HG03039 (cell line): Measurements from ENCODE around the gene ARHGEF10L.

Experiments
- ATAC-seq: cut with Tn5 transposase; IDR thresholded peaks from one replicate; pipeline ENCODE4 v1.9.1; 2021; ENCODE audit warnings: mild to moderate bottlenecking, moderate library complexity; ENCODE audit not compliant: unreplicated experiment

ARHGEF10L gene

DNA sequence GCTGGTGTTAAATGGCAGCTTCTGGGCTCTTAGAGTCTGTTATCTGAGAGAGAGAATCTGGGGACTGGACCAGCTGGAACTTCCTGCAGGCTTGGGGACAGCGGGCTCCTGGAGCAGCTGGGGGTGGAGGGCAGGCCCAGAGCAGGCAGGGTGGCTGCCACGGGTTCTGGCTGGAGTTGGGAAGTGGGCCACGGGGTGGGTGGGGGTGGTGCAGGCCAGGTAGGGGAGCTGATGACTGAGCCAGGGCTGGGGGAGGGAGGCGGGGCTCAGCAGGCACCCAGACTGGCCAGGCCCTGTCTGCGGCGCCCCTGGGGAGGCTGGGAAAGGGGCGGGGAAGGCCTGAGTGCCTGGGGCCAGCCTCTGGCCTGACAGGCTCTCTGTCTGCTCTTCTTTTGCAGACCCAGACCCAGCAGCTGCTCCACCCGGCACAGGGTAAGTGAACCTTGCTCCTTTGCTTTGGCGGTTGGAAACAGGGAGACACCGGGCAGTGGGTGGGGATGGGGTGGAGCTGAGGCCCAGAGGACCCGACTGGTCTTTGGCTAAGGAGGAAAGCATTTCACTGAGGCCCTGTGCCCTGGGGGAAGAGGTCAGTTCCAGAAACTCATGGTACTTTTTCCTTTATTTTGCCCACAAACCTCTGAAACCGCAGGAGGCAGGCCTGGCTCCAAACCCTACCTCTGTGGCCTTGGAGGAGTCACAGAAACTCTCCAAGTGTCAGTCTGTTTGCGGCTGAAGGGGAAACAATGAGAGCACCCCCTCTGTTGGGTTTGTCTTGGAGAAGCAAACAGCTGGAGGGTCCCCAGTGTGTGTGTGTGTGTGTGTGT is 48.8 kb downstream of the ARHGEF10L start:
- no peak for ATAC-seq

DNA sequence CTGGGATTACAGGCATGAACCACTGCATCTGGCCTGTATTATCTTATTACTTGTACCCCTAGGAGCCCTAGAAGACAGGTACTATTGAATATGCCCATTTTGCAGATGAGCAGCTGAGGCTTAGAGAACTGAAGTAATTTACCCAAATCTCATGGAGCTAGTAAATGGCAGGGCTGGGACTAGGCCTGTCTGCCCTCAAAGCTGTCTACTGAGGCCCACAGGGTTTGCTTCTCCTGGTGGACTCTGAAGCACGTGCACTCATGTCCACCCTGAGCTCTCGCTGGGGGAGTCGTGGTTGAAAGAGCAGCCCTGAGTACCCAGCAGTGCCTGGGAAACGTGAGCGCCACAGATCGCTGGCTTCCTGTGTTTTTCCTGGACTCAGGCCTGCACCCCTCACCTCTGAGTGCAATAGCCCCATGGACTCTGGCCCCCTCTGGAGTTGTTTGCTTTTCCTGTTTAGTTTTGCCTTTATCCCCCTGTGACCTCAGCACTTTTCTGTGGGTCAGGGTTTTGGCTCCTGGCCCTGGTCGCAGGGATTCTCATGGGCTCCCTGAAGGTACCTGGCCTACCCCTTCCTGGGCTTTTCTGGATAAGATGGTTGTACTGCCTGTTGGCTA is 52.4 kb downstream of the ARHGEF10L start:
- no peak for ATAC-seq

DNA sequence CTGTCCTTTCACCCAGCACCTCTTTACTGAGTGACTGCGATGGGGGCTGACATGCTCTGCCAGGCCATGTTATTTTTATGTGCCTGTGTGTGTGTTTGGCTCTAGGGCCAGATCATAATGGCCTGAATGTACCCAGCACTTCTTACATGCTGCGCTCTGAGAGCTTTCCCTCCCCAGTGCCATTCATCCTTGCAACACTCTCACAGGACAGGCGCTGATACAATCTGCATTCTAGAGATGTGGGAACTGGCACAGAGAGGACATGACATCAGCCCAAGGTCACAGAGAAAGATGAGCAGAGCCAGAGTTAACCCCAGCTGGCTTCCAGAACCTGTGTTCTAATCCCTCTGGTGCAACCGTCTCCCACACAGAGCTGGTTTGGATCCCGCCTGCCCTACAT is 54.5 kb downstream of the ARHGEF10L start:
- ATAC-seq, result no peak

DNA sequence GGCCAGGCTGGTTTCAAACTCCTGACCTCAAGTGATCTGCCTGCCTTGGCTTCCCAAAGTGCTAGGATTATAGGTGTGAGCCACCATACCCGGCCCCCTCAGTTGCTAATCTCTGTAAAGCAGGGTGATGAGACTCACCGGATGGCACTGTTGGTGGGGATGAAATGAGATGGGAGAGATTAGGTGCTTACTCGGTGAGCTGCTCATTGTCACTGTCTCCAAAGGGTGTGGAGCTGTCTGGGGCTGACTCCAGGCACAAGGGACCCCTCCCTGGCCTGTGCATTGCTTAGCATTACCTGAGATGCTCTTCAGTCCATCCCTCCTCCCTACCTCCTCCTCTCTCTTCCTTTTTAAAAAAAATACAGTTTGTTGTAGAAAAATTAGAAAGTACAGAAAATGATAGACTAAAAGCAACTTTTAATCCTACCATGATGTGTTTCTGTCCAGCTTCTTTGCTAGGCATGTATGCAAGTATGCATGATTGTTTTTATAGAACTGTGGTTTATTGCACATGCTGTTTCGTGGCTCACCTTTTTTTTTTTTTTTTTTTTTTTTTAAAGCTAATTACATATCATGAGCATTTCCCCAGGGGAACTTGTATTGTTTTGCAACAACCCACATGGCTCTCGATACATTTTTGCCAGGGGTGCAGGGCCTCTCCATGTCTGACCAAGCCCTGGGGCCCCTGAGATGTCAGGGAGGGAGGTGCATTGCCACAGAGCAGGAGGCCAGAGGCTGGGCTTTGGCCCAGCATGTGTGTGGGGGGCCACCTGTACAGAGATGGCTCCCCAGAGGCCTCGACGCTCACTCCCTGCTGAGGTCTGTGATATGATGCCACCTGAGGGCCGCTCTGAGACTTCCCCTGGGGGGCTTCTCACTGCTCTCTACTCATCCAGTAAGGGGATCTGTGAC is 55.4 kb downstream of the ARHGEF10L start:
- ATAC-seq, result no peak

DNA sequence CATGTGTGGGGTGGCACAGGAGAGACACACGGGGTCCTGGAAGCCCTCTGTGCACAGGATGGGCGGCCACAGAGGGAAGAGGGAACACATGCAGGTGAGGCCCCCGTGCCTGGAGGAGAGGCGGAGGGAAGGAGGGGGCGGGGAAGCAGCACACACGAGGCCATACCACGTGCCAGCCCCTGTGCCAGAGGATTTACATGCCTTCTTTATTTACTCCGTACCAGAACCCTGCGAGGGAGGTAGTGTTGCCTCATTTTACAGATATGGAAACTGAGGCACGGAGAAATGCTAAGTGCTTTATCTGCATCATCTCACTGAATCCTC is 56.1 kb downstream of the ARHGEF10L start:
- ATAC-seq, result no peak

DNA sequence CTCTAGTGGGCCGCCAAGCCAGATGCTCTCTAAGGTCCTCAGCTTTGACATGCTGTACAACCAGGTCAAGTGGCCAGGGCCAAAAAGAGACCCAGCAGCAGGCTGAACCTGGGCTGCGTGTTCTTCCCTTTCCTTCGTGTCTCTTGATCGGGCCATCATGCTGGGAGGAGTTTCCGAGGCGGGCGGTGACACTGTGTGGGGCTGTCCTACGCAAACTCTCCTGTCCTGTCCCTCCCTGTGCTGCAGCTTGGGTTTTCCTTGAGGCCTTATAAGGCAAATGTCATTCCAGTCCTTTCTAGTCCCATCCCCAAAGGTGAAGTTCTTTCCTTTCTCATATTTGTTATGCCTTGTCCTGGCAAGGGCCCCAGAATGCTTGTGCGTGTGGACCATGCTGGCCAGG is 56.7 kb downstream of the ARHGEF10L start:
- no peak for ATAC-seq

DNA sequence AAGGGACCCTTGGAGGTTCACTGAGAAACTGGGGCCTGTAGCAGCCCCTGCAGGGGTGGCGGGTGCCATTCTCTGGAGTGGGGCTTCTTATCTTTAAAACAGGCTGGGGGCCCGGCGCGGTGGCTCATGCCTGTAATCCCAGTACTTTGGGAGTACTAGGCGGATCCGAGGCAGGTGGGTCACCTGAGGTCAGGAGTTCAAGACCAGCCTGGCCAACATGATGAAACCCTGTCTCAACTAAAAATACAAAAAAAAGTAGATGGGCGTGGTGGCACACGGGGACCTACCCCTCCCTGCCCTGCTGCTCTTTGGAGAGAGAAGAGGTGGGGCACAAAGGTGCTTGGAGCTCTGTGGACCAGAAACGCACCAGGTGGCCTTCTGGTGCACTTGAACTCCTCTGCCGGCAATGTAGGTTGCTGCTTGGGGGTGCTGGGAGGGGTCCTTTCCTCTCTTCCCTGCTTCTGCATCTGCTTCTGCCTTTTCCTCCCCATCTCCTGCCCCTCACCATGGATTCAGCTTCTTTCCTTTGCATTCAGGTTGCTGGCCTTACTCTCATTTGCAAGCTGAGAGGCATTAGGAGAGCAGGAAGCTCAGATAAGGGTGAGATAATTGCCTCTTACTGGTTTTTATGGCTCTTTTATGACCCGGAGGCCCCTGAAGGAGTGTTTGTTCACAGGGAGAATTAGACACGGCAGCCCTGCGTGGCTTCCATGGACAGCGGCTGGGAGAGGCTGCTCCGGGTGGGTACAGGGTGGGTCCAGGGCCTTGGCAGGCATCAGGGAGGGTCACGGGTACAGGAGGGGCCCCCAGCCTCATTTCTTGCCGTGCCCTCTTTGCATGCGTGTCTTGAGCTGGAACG is 57.4 kb downstream of the ARHGEF10L start:
- no peak for ATAC-seq

DNA sequence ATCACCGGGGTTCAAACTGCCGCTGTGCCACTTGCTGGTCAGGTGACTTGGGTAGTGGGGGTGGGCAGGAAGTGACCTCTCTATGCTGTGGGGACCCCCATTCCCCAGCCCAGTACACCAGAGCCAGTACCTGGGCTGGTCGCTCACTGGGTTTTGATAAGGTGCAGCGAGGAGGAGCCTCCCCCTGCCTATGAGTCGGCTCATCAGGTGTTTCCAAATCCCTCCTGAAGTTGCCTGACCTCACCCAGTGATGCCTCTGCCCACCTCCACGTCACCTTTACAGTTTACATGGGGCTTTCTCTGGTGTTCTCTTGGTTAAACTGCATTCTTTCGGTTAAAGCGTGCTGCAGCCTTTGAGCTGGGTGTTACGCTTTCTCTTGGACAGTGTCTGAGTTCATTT is 58.2 kb downstream of the ARHGEF10L start:
- no peak for ATAC-seq

DNA sequence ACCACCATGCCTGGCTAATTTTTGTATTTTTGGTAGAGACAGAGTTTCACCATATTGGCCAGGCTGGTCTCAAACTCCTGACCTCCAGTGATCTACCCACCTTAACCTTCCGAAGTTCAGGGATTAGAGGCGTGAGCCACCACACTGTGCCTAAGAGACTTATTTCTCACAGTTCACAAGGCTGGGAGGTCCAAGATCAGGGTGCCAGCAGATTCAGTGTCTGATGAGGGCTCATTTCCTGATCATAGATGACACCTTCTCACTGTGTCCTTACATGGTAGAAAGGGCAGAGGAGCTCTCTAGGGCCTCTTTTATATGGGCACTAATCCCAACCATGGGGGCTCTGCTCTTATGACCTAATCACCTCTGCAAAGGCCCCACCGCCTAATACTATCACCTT is 58.8 kb downstream of the ARHGEF10L start:
- ATAC-seq, result no peak

DNA sequence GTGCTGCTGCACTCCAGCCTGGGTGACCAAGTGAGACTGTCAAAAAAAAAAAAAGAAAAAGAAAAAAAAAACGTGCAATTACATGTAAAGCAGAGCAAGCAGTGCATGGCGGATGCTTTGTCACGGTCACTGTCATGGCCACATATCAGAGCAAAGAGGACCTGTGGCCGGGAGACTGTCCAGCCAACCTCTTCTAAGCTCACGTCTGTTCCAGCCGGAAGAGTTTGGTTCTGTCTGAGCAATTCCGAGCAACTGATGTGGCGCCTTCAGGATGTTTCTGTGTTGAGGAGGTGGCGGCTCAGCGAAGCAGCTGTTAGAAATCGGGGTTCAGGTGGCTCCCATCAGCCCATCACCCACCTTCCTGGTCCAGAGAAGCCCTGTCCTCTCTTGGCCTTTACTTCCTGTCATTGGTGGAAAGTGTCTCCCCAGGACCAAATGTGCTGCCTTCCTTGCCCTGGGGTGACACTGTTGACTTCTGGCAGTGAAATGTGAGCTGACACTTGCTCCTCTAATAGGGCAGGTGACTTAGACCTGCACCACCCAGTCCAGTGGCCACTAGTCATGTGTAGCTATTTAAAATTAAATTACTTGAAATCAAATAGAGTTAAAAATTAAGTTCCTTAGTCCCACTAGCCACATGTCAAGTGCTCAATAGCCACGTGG is 59.9 kb downstream of the ARHGEF10L start:
- no peak for ATAC-seq

DNA sequence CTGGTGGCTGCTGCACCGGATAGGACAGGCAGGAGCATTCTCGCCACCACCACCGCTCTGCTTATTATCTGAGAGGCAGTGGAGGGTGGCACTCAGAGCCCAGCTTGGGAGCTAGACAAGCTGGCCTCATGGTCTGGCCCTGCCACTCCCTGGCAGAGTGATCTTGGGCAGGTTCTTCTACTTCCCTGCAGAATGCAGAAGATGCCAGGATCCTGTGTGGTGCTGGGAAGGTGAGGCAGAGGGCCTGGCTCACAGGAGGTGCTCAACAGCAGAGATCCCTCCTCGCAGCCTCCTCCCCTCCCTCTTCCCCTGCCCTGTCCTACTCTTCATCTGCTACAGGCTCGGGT is 60.4 kb downstream of the ARHGEF10L start:
- ATAC-seq, result no peak

DNA sequence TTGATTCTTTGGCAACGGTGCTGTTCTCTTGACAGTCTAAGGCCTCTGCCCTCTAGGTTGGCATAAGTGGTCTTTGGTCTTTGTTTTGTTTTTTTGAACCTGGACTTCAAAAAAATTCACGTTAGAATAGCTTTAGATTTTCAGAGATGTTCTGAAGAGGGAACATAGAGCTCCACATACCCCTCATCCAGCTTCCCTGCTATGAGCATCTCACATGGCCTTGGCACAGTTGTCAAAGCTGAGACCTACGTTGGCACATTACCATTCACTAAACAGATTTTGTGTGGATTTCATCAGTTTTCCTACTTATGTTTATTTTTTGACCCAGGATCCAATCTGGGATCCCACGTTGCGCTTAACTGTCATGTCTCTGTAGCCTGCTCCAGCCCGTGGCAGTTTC is 60.8 kb downstream of the ARHGEF10L start:
- ATAC-seq, result no peak

DNA sequence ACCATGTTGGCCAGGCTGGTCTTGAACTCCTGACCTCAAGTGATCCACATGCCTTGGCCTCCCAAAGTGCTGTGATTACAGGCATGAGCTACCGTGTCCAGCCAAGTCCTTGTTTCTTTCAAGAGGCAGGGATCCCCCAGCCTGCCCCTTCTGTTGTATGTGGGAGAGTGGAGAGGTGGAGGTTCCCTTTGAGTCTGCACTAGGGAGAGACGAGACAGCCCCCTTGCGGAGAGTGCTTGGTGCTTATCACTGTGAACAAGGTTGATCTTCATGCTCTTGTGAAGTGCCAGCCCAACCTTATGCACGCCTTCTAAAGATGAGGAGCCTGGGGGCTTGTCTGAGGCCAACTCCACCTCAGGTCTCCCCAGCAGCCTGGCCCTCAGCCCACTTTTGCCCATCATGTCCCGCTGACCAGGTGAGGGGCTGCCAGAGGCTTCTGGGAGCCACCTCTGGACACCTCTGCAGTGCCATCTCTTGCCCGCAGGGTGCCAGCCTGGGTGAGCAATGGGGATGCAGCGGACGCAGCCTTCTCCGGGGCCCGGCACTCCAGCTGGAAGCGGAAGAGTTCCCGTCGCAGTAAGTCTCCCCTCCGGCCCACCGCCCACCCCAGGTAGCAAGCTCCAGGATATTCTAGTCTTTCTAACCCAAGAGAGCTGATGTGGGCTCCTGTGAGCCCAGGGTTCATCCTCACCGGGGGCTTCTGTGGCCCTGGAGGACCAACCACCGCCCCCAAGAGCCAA is 62.3 kb downstream of the ARHGEF10L start:
- no peak for ATAC-seq

DNA sequence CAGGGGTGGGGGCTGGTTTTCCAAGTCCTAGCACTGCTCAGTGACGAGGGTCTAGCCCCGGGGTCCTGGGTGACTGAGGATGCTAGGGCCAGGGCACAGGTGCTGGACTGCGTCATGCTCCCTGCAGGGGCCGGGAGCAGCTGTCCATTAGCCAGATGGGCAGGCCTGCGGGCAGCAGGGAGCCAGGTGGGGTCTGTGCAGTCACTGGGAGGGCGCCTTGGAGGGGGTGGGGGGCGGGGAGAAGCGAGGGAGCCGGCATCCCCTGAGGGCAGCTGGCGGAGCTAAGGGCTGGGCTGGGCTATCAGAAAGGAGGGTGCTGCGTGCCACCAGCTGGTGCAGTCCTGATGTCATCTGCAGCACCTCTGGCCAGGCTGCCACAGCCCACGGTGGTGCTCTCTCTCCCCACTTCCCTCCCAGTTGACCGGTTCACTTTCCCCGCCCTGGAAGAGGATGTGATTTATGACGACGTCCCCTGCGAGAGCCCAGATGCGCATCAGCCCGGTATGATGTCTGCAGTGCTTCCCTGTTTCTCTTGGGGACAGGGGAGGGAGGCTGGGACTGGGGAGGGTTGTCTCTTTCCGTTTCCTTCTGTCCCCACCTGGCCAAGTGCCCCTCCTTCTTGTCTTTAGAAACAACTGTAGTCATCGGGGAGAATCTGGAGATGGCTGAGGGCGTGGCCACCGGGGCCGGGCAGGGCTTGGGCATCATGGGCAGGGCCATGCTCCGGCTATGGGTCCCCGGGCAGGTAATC is 63.8 kb downstream of the ARHGEF10L start:
- no peak for ATAC-seq

DNA sequence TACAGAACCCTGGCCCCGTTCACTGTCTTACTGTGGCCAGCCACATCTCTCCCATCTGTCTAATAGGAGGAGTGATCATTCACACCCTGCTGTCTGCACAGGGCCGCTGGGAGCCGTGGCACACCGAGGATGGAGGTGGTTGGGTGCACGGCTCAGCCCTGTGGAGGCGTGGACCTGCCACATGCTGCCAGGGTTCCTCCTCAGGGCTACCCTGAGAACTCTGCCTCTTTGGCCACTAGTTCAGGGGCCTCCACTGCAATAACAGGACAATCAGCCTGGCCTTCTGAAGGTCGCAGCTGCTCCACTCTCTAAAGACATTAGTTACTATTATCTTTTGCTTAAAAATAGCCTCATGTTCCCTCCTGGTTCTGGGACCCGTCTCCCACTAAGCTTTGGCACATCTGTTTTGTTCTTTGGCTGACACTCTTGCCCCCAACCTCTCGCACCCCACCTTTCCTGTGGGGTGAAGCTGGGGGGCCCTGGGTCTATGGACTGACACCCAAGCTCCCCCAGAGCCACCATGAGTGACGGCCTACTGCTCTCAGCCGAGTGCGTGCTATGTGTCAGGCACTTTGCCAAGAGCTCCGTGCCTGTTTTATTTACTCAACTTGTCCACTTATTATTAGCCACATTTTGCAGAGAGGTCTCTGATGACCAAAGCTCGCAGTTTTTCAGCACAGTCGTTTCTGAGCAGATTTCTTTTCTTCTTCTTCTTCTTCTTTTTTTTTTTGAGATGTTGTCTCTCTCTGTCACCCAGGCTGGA is 66.3 kb downstream of the ARHGEF10L start:
- no peak for ATAC-seq

DNA sequence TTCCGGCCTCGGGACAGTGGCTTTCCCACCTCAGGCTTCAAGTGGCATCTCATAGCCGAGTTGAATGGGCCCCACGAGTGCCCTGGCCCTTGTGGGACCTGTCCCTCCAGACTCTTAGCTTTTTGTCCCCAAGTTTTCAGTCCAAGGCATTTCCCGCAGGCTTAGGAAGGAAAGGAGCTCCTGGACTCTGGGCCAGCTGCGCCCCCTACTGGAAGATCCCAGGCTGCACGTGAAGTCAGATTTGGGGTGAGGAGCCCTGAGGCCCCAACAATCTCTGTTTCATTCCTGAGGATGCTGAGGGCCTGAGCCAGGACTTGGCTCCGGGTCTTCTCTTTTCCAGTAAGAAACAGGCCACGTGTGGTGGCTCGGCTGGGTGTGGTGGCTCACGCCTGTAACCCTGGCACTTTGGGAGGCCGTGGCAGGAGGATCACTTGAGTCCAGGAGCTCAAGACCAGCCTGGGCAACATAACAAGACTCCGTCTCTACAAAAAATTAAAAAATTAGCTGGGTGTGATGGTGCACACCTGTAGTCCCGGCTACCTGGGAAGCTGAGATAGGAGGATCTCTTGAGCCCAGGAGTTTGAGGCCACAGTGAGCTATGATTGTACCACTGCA is 67.4 kb downstream of the ARHGEF10L start:
- no peak for ATAC-seq

DNA sequence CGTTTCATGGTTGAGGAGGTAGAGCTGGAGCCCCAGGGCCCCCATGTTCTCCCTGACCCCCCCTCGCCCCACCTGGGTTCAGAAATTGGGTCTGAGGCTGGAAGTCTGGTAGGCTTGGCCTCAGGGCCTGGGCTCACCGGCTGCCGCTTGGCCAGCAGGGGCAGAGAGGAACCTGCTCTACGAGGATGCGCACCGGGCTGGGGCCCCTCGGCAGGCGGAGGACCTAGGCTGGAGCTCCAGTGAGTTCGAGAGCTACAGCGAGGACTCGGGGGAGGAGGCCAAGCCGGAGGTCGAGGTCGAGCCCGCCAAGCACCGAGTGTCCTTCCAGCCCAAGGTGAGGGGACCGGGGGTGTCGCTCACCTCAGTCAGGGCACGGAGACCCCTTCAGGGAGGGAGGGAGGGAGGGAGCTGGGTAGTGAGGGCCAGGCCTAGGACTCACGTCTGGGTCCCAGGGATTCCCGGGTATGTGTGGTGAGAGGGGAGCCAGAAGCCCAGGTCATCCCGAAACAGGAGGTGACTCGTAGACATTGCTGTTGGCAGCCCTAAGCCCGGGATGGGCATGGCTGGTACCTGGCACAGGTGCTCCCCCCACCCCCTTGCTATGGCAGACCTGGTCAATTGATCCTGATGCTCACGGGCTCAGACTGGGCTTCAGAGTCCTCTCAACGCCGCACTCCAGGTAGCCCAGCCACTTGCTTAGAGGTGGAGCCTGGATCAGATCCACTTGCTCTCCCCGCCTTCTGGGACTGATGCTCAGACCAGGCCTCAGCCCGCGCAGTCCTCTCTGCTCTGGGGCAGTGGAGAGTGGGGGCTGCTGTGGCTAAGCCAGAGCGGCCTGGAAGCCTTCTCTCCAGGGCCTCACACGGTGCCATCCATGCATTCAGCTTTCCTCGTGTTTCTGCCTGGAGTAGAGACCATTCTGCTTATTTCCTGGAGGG is 68.4 kb downstream of the ARHGEF10L start:
- no peak for ATAC-seq
